Sigmoid colon (tissue), 4 donors: ENCODE results near the gene BCAS1.

ENCODE experiments used
- CTCF ChIP-seq, 4 experiments: fragments of 450-650 bp in 3 of 4; fragments of 200-600 bp in 1 of 4; IDR thresholded peaks; one replicate each; pipeline ENCODE4 v1.5.1; 2016 to 2019; ENCODE audit warnings: antibody characterized with exemption in 4 of 4, mild to moderate bottlenecking in 3 of 4, moderate library complexity in 2 of 4
- EP300 ChIP-seq, 4 donors: sonication (generic); formaldehyde crosslinking; IDR thresholded peaks; one replicate each; pipeline ENCODE4 v1.6.1; 2017; ENCODE audit warnings: antibody characterized with exemption in 4 of 4
- POLR2A ChIP-seq, 2 donors: fragments of 450-650 bp; IDR thresholded peaks; one replicate each; pipeline ENCODE4 v1.6.1; 2016; ENCODE audit warnings: antibody characterized with exemption in 2 of 2, mild to moderate bottlenecking in 2 of 2, moderate library complexity in 2 of 2
- POLR2AphosphoS5 ChIP-seq, 4 donors: sonication (generic); formaldehyde crosslinking; IDR thresholded peaks; one replicate each; pipeline ENCODE4 v1.6.1; 2017; ENCODE audit warnings: antibody characterized with exemption in 4 of 4

GRCh38 chr20:53921443-53921973, 148.9 kb downstream of the BCAS1 start:
- no peak for TF ChIP-seq EP300 (IDR thresholded peaks at IDR 0.05)
- TF ChIP-seq POLR2AphosphoS5 (IDR thresholded peaks at IDR 0.05) = no peak
- TF ChIP-seq POLR2A (IDR thresholded peaks at IDR 0.05) = no peak
- TF ChIP-seq CTCF (IDR thresholded peaks at IDR 0.05) = no peak
